ENCODE results near the gene ARHGAP25. TPM values are rescaled to one million over a fixed set of nuclear protein-coding genes. Genes with fewer than 3 reads are reported as not detected.

The ARHGAP25 gene
- total and polyA plus RNA-seq, 9 donors = 8.5 to 30.5 (median 13.0) TPM

- Histone ChIP-seq H3K27ac (no peak overlapping the region), H3K4me3 (no peak overlapping the region), H3K9me3 (no peaks in the 10 kb centered on the region), H3K36me3 (no peaks in the 10 kb centered on the region), H3K4me1 (ENCODE audit: insufficient read depth) (no peaks in the 10 kb centered on the region), H3K27me3 (no peaks in the 10 kb centered on the region)
- no peak for DNase-seq
- TF ChIP-seq EP300 (IDR thresholded peaks at IDR 0.05) (no peak), CTCF (IDR thresholded peaks at IDR 0.05) (no peak), POLR2A (IDR thresholded peaks at IDR 0.05) (no peak)
- intact Hi-C loops (cut with DNase I) = no loop called here
- WGBS, 3 donors = 83 to 89% (median 86%) methylated on average over 1 of the region's 1 CpG
Observed at GRCh38 chr2:68710756-68711155, 23.9 kb upstream of the ARHGAP25 start.

GRCh38 chr2:68714866-68715265 is 19.7 kb upstream of the ARHGAP25 start:
- no peak for DNase-seq
- WGBS, 3 donors = 60 to 84% (median 76%) methylated on average over 3 of the region's 3 CpGs

GRCh38 chr2:68715353-68716041 is 19.1 kb upstream of the ARHGAP25 start:
- H3K27me3 ChIP-seq = no peaks in the 10 kb centered on the region
- H3K4me1 ChIP-seq (ENCODE audit: insufficient read depth) = no peaks in the 10 kb centered on the region
- H3K4me3 ChIP-seq = no peak overlapping the region
- WGBS, 3 donors = 54 to 60% (median 55%) methylated on average over 13 of the region's 13 CpGs
- TF ChIP-seq CTCF (IDR thresholded peaks at IDR 0.05) (no peak), EP300 (IDR thresholded peaks at IDR 0.05) (no peak), POLR2A (IDR thresholded peaks at IDR 0.05) (no peak)
- DNase-seq = peak; percentile 17 to 42 (median 25)
- H3K36me3 ChIP-seq = no peaks in the 10 kb centered on the region
- intact Hi-C loops (cut with DNase I) = no loop called here
- H3K27ac ChIP-seq = no peak overlapping the region
- no peaks in the 10 kb centered on the region for H3K9me3 ChIP-seq

More at GRCh38 chr2:68714866-68715265, 19.7 kb upstream of the ARHGAP25 start:
- intact Hi-C loops (cut with DNase I) = no loop called here
- H3K27me3 ChIP-seq = no peaks in the 10 kb centered on the region
- H3K27ac ChIP-seq = no peak overlapping the region
- H3K4me3 ChIP-seq = no peak overlapping the region
- no peaks in the 10 kb centered on the region for H3K9me3 ChIP-seq
- H3K4me1 ChIP-seq (ENCODE audit: insufficient read depth) = no peaks in the 10 kb centered on the region
- TF ChIP-seq EP300 (IDR thresholded peaks at IDR 0.05) (no peak), POLR2A (IDR thresholded peaks at IDR 0.05) (no peak), CTCF (IDR thresholded peaks at IDR 0.05) (no peak)
- H3K36me3 ChIP-seq = no peaks in the 10 kb centered on the region

- no peaks in the 10 kb centered on the region for H3K4me1 ChIP-seq (ENCODE audit: insufficient read depth)
- no peak overlapping the region for H3K4me3 ChIP-seq
- no peaks in the 10 kb centered on the region for H3K36me3 ChIP-seq
- WGBS, 3 donors = 85 to 93% (median 89%) methylated on average over 8 of the region's 8 CpGs
- H3K27me3 ChIP-seq = no peaks in the 10 kb centered on the region
- DNase-seq = no peak
- TF ChIP-seq POLR2A (IDR thresholded peaks at IDR 0.05) (no peak), EP300 (IDR thresholded peaks at IDR 0.05) (no peak), CTCF (IDR thresholded peaks at IDR 0.05) (no peak)
- intact Hi-C loops (cut with DNase I) = no loop called here
- H3K27ac ChIP-seq = no peak overlapping the region
- H3K9me3 ChIP-seq = no peaks in the 10 kb centered on the region
Observed at GRCh38 chr2:68716604-68717304, 17.9 kb upstream of the ARHGAP25 start.
